GM23338 (cell line): Measurements from ENCODE around the gene IL18R1. TPM values are rescaled to one million over a fixed set of nuclear protein-coding genes. Genes with fewer than 3 reads are reported as not detected.

Experiments used
- ATAC-seq: fragments of 200-7000 bp; cut with Tn5 transposase; 3 replicates; pipeline ENCODE4 v1.9.1; 2020
- DNase-seq: peaks from one replicate; pipeline ENCODE4 v3.0.0-alpha.2; 2015; ENCODE audit warnings: low spot score
- H2AFZ ChIP-seq: fragments of 200-600 bp; sonication (generic); 2 replicates; pipeline ENCODE4 v1.8.0; 2016; ENCODE audit warnings: antibody characterized with exemption, mild to moderate bottlenecking, moderate library complexity
- H3F3A ChIP-seq: fragments of 200-600 bp; sonication (generic); replicated peaks from 2 replicates; pipeline ENCODE4 v1.8.0; 2017; ENCODE audit warnings: antibody characterized with exemption, mixed run types, low read depth
- H3K27ac ChIP-seq: fragments of 200-600 bp; sonication (generic); 2 replicates; pipeline ENCODE4 v1.6.1; 2016; ENCODE audit warnings: low read depth
- H3K27me3 ChIP-seq: fragments of 200-600 bp; sonication (generic); 2 replicates; pipeline ENCODE4 v1.8.0; 2016; ENCODE audit warnings: mild to moderate bottlenecking, mixed run types, moderate library complexity; ENCODE audit not compliant: insufficient read depth
- H3K36me3 ChIP-seq: fragments of 200-600 bp; sonication (generic); 2 replicates; pipeline ENCODE4 v1.8.0; 2016; ENCODE audit warnings: mild to moderate bottlenecking; ENCODE audit not compliant: insufficient read depth
- H3K4me1 ChIP-seq: fragments of 200-600 bp; sonication (generic); 2 replicates; pipeline ENCODE4 v1.8.0; 2016; ENCODE audit warnings: mild to moderate bottlenecking, moderate library complexity; ENCODE audit not compliant: insufficient read depth
- H3K4me2 ChIP-seq: fragments of 200-600 bp; sonication (generic); 2 replicates; pipeline ENCODE4 v1.7.1; 2017; ENCODE audit warnings: mixed run types
- H3K4me3 ChIP-seq: fragments of 200-600 bp; sonication (generic); 2 replicates; pipeline ENCODE4 v1.6.1; 2016; ENCODE audit warnings: mixed run types
- H3K79me2 ChIP-seq: fragments of 200-600 bp; sonication (generic); replicated peaks from 2 replicates; pipeline ENCODE4 v1.8.0; 2017; ENCODE audit warnings: mild to moderate bottlenecking; ENCODE audit not compliant: insufficient read depth
- H3K9me2 ChIP-seq: fragments of 200-600 bp; sonication (generic); 2 replicates; pipeline ENCODE4 v1.8.0; 2017; ENCODE audit not compliant: insufficient read depth
- H4K20me1 ChIP-seq: fragments of 200-600 bp; sonication (generic); replicated peaks from 2 replicates; pipeline ENCODE4 v1.8.0; 2017; ENCODE audit warnings: mild to moderate bottlenecking; ENCODE audit not compliant: insufficient read depth
- H3K27ac Mint-ChIP-seq: 2 replicates; pipeline ENCODE4 v1.8.0; 2020; ENCODE audit warnings: inconsistent platforms, mild to moderate bottlenecking, moderate library complexity, mixed read lengths
- H3K27me3 Mint-ChIP-seq: 3 replicates; pipeline ENCODE4 v1.8.0; 2022; ENCODE audit warnings: low read depth, mild to moderate bottlenecking, moderate library complexity, mixed read lengths, inconsistent platforms; ENCODE audit not compliant: insufficient read depth, poor library complexity
- H3K36me3 Mint-ChIP-seq: 3 replicates; pipeline ENCODE4 v1.8.0; 2021; ENCODE audit warnings: low read depth, mild to moderate bottlenecking, inconsistent platforms, moderate library complexity, mixed read lengths
- H3K4me1 Mint-ChIP-seq: 3 replicates; pipeline ENCODE4 v1.8.0; 2020; ENCODE audit warnings: mild to moderate bottlenecking, inconsistent platforms, mixed read lengths
- H3K4me3 Mint-ChIP-seq: 3 replicates; pipeline ENCODE4 v1.8.0; 2021; ENCODE audit warnings: moderate library complexity, mild to moderate bottlenecking, inconsistent platforms, mixed read lengths
- H3K9me3 Mint-ChIP-seq: 3 replicates; pipeline ENCODE4 v1.8.0; 2020; ENCODE audit warnings: moderate library complexity, mild to moderate bottlenecking, inconsistent platforms, mixed read lengths
- CREB1 ChIP-seq: fragments of 250-450 bp; sonication (Bioruptor Pico); IDR thresholded peaks from 2 replicates; pipeline ENCODE4 v1.5.0; 2020; ENCODE audit warnings: low read depth, mild to moderate bottlenecking, moderate library complexity
- ETS1 ChIP-seq: IDR thresholded peaks from 2 replicates; pipeline ENCODE4 v1.6.1; 2016; ENCODE audit warnings: antibody characterized with exemption
- EZH2 ChIP-seq: fragments of 200-600 bp; sonication (generic); IDR thresholded peaks from one replicate; pipeline ENCODE4 v1.8.0; 2017; ENCODE audit warnings: antibody characterized with exemption, mild to moderate bottlenecking, low read depth; ENCODE audit not compliant: unreplicated experiment
- JUNB ChIP-seq: IDR thresholded peaks from one replicate; pipeline ENCODE4 v1.6.1; 2016; ENCODE audit warnings: antibody characterized with exemption; ENCODE audit not compliant: unreplicated experiment
- POLR2AphosphoS5 ChIP-seq: IDR thresholded peaks from 2 replicates; pipeline ENCODE4 v1.6.1; 2016; ENCODE audit warnings: antibody characterized with exemption, low read depth
- ZNF462 ChIP-seq: fragments of 250-450 bp; sonication (Bioruptor Pico); IDR thresholded peaks from 2 replicates; pipeline ENCODE4 v1.5.0; 2020; ENCODE audit warnings: mild to moderate bottlenecking, moderate library complexity
- polyA plus RNA-seq: library from polyadenylated mRNA; unstranded; fragments of >200 nt; fragmentation: Nextera tagmentation; extraction: Ambion mirVana; gene quantifications from 2 replicates; pipeline ENCODE4 v1.2.1, GENCODE V29; 2016
- total RNA-seq: library from RNA; depleted of rRNA; stranded (reverse); fragments of >200 nt; shearing (Covaris generic); gene quantifications from 2 replicates; pipeline ENCODE4 v1.2.3, GENCODE V29; 2014
- TF ChIP-seq, protein P1 (sequence below), 2 experiments: fragments of 200-600 bp in 1 of 2; sonication (generic) in 1 of 2; conservative IDR thresholded peaks; 2 replicates each; pipeline versions ENCODE4 v1.5.1 to v1.6.1; 2016 to 2017; ENCODE audit warnings: antibody characterized with exemption in 2 of 2, low read depth in 2 of 2, mild to moderate bottlenecking in 2 of 2, moderate library complexity in 1 of 2
- TF ChIP-seq, protein P2 (sequence below): IDR thresholded peaks from one replicate; pipeline ENCODE4 v1.6.1; 2018; ENCODE audit warnings: antibody characterized with exemption; ENCODE audit not compliant: unreplicated experiment

The IL18R1 gene
- total and polyA plus RNA-seq, 2 experiments from 2014 or later = 0.17 to 0.39 TPM

DNA sequence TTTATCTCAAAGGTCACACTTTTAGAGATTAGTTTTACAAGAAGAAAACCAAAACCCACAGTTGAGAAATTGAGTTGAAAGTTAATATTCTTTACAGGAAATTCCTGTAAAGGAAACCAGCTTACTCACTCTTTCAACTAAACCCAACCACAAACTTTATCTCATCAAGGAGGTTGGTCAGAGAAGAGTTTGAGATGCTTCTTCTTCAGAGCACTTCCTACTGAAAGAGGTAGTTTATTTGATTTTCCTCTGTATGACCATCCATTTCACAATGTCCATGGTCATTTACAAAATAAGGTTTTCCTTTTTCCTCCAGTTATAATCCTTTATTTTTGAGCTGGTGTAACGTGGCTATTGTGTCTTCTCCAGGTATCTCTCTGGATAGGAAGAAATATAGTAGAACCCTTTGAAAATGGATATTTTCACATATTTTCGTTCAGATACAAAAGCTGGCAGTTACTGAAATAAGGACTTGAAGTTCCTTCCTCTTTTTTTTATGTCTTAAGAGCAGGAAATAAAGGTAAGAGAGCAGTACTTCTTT, 62.9 kb downstream of the IL18R1 start (continued):
- TF ChIP-seq, protein P1, sequence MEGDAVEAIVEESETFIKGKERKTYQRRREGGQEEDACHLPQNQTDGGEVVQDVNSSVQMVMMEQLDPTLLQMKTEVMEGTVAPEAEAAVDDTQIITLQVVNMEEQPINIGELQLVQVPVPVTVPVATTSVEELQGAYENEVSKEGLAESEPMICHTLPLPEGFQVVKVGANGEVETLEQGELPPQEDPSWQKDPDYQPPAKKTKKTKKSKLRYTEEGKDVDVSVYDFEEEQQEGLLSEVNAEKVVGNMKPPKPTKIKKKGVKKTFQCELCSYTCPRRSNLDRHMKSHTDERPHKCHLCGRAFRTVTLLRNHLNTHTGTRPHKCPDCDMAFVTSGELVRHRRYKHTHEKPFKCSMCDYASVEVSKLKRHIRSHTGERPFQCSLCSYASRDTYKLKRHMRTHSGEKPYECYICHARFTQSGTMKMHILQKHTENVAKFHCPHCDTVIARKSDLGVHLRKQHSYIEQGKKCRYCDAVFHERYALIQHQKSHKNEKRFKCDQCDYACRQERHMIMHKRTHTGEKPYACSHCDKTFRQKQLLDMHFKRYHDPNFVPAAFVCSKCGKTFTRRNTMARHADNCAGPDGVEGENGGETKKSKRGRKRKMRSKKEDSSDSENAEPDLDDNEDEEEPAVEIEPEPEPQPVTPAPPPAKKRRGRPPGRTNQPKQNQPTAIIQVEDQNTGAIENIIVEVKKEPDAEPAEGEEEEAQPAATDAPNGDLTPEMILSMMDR (conservative IDR thresholded peaks at IDR 0.05; ENCODE audit: low read depth in 2 of 2) = no peak
- TF ChIP-seq, protein P2, sequence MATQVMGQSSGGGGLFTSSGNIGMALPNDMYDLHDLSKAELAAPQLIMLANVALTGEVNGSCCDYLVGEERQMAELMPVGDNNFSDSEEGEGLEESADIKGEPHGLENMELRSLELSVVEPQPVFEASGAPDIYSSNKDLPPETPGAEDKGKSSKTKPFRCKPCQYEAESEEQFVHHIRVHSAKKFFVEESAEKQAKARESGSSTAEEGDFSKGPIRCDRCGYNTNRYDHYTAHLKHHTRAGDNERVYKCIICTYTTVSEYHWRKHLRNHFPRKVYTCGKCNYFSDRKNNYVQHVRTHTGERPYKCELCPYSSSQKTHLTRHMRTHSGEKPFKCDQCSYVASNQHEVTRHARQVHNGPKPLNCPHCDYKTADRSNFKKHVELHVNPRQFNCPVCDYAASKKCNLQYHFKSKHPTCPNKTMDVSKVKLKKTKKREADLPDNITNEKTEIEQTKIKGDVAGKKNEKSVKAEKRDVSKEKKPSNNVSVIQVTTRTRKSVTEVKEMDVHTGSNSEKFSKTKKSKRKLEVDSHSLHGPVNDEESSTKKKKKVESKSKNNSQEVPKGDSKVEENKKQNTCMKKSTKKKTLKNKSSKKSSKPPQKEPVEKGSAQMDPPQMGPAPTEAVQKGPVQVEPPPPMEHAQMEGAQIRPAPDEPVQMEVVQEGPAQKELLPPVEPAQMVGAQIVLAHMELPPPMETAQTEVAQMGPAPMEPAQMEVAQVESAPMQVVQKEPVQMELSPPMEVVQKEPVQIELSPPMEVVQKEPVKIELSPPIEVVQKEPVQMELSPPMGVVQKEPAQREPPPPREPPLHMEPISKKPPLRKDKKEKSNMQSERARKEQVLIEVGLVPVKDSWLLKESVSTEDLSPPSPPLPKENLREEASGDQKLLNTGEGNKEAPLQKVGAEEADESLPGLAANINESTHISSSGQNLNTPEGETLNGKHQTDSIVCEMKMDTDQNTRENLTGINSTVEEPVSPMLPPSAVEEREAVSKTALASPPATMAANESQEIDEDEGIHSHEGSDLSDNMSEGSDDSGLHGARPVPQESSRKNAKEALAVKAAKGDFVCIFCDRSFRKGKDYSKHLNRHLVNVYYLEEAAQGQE = no peak
- TF ChIP-seq POLR2AphosphoS5 (no peak), EZH2 (no peak)

- Histone ChIP-seq H4K20me1 (no peaks in the 10 kb centered on the region), H2AFZ (no peak overlapping the region), H3K27ac (no peak overlapping the region), H3K9me2 (peaks cover 9% of the 10 kb centered on the region; the same call in 1 of the 2 replicates), H3K4me3 (no peak overlapping the region), H3F3A (no peaks in the 10 kb centered on the region), H3K79me2 (no peaks in the 10 kb centered on the region), H3K27me3 (no peaks in the 10 kb centered on the region), H3K4me1 (no peaks in the 10 kb centered on the region), H3K4me2 (no peak overlapping the region), H3K36me3 (no peaks in the 10 kb centered on the region)
- no peak for DNase-seq
- no peak overlapping the region for H3K4me3 Mint-ChIP-seq
- H3K27ac Mint-ChIP-seq = no peak overlapping the region
- no peak for ATAC-seq
- H3K9me3 Mint-ChIP-seq = no peaks in the 10 kb centered on the region; the same call in 2 of the 3 replicates
- no peaks in the 10 kb centered on the region for H3K36me3 Mint-ChIP-seq
- H3K4me1 Mint-ChIP-seq = no peaks in the 10 kb centered on the region
- no peaks in the 10 kb centered on the region for H3K27me3 Mint-ChIP-seq
- TF ChIP-seq ZNF462 (CRISPR knock-in tag) = no peak
- no peak for TF ChIP-seq ETS1
- TF ChIP-seq JUNB = no peak
- TF ChIP-seq CREB1 (CRISPR knock-in tag) = no peak
- TF ChIP-seq, protein P2 = no peak
Measured at GRCh38 chr2:102420290-102420689, 64.7 kb downstream of the IL18R1 start.
